Right lobe of liver (tissue), 4 donors: Measurements from ENCODE around the gene RALGAPA2.

Source experiments
- POLR2A ChIP-seq: fragments of 450-650 bp; IDR thresholded peaks from one replicate; pipeline ENCODE4 v1.6.1; 2017; ENCODE audit warnings: antibody characterized with exemption, mild to moderate bottlenecking
- TF ChIP-seq, protein P1 (sequence below), 4 donors: fragments of 200-600 bp in 3 of 4; fragments of 450-650 bp in 1 of 4; IDR thresholded peaks; one replicate each; pipeline versions ENCODE4 v1.5.1 to v1.8.0; 2016 to 2022; ENCODE audit warnings: antibody characterized with exemption in 4 of 4, mild to moderate bottlenecking in 2 of 4
- donor health status: DM: no; HTN: no; CAD: no.
- donor health status: DM: no; HTN: no; CAD: no.
- donor health status: DM: no; HTN: yes; CAD: no.

- peak; percentile 90 for TF ChIP-seq POLR2A
- TF ChIP-seq, protein P1, sequence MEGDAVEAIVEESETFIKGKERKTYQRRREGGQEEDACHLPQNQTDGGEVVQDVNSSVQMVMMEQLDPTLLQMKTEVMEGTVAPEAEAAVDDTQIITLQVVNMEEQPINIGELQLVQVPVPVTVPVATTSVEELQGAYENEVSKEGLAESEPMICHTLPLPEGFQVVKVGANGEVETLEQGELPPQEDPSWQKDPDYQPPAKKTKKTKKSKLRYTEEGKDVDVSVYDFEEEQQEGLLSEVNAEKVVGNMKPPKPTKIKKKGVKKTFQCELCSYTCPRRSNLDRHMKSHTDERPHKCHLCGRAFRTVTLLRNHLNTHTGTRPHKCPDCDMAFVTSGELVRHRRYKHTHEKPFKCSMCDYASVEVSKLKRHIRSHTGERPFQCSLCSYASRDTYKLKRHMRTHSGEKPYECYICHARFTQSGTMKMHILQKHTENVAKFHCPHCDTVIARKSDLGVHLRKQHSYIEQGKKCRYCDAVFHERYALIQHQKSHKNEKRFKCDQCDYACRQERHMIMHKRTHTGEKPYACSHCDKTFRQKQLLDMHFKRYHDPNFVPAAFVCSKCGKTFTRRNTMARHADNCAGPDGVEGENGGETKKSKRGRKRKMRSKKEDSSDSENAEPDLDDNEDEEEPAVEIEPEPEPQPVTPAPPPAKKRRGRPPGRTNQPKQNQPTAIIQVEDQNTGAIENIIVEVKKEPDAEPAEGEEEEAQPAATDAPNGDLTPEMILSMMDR (IDR thresholded peaks at IDR 0.05), result peak in 3 of 4 donors; percentile 9 to 41 (median 24)
These were observed at the start of gene RALGAPA2 for GRCh38 chr20:20712474-20713243.
